Activated naive CD4-positive, alpha-beta T cell treated with anti-CD3 and anti-CD28 coated beads, Interleukin-2, amount 50 U/mL, for 16 hours (primary cell): ENCODE results near the gene GPR3.
A peak's percentile ranks its signal among the peaks of the same experiment; 100 is the strongest.

Source experiments
- DNase-seq: peaks from one replicate; pipeline ENCODE4 v3.0.0-alpha.2; 2020

The GPR3 gene, protein sequence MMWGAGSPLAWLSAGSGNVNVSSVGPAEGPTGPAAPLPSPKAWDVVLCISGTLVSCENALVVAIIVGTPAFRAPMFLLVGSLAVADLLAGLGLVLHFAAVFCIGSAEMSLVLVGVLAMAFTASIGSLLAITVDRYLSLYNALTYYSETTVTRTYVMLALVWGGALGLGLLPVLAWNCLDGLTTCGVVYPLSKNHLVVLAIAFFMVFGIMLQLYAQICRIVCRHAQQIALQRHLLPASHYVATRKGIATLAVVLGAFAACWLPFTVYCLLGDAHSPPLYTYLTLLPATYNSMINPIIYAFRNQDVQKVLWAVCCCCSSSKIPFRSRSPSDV

GRCh38 chr1:27392096-27392777 lies at the start of gene GPR3:
GPR3 (plus strand) TSS chr1:27392622; CDS start chr1:27393799, 1,177 bp downstream.
- peak; percentile 94 for DNase-seq

- DNase-seq, result peak; percentile 63
These were observed 49.4 kb upstream of the GPR3 start for GRCh38 chr1:27342778-27343638.

DNA sequence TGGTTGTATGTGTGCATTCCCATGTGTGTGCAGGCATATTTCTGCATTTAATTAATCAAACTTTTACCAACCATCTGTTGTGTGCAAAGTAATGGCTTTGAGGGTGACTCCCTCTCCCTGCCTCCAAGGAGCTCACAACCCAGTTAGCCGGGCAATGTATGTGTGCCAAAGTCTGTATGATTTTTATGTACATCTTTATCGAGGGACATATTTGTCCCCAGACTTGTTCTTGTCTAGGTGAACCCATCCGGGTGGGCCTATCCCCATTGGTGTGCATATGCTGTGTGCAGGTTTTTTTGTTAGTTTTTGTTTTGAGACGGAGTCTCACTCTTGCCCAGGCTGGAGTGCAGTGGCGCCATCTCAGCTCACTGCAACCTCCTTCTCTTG lies 48.8 kb upstream of the GPR3 start:
- DNase-seq, result no peak

DNA sequence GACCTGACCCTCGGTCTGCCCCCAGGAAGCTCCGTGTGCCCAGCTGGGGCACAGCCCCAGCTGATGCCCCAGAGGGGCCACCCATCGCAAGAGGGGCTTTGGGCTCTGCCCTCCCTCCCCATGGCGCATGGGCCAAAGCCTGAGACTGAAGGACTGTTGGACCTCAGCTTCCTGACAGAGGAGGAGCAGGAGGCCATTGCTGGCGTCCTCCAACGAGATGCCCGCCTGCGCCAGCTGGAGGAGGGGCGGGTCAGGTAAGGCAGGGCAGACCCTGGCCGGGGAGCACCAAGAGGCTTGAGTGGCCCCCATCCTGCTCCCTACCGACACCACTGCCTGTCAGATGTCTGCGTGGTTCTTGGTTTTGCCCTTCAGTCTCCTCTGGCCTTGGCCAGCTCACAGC lies 47.1 kb upstream of the GPR3 start:
- DNase-seq, result no peak

DNA sequence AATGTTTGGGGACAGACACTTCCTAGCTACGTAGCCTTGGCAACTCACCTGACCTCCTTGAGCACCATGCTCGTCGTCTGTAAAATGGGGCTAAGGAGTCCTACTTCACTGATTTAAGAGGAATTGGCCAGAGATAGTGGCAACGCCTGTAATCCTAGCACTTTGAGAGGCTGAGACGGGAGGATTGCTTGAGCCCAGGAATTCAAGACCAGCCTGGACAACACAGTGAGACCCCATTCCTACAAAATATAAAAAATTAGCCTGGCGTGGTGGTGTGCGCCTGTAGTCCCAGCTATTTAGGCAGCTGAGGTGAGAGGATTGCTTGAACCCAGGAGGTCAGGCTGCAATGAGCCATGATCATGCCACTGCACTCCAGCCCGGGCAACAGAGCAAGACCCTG lies 46.1 kb upstream of the GPR3 start:
- DNase-seq, result no peak

DNA sequence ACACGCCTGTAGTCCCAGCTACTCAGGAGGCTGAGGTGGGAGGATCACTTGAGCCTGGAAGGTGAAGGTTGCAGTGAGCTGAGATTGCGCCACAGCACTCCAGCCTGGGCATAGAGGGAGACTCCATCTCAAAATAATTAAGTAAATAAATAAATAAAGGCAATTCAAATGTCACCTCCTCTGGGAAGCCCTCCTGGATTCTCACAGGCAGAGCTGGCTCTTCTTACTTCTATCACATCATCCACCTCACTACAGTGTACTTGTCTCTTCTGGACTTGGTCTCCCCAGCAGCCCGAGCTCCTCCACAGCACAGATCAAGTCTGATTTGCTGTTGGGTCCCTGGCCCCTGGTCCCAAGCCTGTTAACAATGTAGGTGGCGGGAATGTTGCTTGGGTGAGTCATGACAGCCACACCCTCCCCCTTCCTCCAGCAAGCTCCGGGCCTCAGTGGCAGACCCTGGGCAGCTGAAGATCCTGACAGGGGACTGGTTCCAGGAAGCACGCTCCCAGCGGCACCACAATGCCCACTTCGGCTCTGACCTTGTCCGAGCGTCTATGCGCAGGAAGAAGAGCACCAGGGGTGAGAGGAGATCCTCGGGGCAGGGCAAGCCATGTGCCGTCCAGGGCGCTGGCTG lies 45.3 kb upstream of the GPR3 start:
- DNase-seq, result no peak

DNA sequence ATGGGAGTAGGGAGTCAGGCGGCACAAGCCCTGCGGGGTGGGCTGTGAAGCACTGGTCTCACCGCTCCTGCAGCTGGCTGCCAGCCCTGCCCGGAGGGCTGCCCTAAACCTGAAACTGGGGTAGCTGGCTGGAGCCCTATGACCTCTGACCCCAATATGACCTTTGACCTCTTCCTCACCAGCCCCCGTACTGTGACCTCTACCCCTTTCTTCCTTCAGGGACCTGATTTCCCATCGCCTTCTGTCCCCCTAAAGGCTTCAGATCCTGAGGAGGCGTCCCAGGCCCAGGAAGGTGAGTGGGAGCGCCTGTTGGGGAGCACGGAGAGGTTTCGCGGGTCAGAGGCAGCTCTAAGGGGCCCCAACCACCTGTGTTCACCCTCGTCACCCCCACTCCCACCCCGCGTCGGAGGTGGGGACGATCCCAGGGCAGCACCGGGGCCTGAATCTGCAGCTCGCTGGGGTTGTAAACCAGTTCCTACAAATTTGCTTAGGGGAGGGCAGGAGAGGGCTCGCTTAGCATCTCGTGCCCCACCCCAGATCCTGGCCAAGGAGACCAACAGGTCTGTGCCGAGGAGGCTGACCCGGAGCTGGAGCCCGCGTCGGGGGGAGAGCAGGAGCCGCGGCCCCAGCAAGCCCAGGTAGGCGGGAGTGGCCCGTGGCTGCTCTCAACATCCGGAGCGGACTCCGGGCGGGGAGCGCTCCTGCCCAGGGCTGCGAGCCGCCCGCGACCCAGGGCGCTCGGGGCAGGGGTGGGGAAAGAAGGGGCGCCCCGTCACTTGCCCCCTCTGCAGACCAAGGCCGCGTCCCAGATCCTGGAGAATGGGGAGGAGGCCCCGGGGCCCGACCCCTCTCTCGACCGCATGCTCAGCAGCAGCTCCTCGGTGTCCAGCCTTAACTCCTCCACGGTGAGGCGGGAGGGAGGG lies 43.3 kb upstream of the GPR3 start:
- DNase-seq, result peak; percentile 34

GRCh38 chr1:27349784-27350662 lies 42.4 kb upstream of the GPR3 start:
- no peak for DNase-seq

- no peak for DNase-seq
These were observed 41.5 kb upstream of the GPR3 start for GRCh38 chr1:27350663-27351540.

- DNase-seq, result no peak
These were observed 40.8 kb upstream of the GPR3 start for GRCh38 chr1:27351541-27352107.

DNA sequence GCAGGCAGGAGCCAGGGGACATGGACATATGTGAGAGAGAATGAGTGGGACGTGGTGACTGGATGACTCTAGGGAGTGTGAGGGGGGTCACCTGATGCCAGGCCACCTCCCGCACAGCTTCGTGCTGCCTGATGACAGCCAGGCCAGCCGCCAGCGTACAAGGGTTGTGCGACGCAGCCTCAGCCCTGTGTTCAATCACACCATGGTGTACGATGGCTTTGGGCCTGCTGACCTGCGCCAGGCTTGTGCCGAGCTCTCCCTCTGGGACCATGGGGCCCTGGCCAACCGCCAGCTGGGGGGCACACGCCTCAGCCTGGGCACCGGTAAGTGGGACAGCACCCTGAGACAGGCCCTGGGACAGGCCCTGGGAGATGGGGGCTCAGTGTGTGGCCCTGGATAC lies 39.3 kb upstream of the GPR3 start:
- no peak for DNase-seq

- no peak for DNase-seq
These were observed 38.8 kb upstream of the GPR3 start for GRCh38 chr1:27353629-27354028.

DNA sequence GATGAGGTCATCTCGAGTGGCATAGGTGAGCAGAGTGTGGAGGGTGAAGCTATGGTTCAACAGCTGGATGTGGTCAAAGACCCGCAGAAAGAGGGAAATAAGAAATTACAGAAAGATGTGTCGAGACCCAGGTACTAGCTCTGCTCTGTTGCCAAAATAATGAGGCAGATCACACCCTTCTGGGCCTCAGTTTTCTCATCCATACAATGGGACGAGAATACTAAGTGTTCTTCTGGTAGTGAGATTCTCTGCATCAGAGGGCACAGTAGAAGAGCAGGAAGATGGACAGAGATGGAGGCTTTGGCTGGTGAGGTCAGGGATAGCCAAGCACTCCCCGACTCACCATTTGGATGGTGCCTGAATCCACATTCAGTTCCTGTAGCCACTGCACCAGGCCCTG lies 36.7 kb upstream of the GPR3 start:
- DNase-seq, result no peak

GRCh38 chr1:27356277-27356618 lies 36.2 kb upstream of the GPR3 start:
- DNase-seq, result no peak

GRCh38 chr1:27356619-27357280 lies 35.7 kb upstream of the GPR3 start:
- DNase-seq, result peak; percentile 47

GRCh38 chr1:27357281-27358037 lies 35.0 kb upstream of the GPR3 start:
- DNase-seq, result peak; percentile 76

DNA sequence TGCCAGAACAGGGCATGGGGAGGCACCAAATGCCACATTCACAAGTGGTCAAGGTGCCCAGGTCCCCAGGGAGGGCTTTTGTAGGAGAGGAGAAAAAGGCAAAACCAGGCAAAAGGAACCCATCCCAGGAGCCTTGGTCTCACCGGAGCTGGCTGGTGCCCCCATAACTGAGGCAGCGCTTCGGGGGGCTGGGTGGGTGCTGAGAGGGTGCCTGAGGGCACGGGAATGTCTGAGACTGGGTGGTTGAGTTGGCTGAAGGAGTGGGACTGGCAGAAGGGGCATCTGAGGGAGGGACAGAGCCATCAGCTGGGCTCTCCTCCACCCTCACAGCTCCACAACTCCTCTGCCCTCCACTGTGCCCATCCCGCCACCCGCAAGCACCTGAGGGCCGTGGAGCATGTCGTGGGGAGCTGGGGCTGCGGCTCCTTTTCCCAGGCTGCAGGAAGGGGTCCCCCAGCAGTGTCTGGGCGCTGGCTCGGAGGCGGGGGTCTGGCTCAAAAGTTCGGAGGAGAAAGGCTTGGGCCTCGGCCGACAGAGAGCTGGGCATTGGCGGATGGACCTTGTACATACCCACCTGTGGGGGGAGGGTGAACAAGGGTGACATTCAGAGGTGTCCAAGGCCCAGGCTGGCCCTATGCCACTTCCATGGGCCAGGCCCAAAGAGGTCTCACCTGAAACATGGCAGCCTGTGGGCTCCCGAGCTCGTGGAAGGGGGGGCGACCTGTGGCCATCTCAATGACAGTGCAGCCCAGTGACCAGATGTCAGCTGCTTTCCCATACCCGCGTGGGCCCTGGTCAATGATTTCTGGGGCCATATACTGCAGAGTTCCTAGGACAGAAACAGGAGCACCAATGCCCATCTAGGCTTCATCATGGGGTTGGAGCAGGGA lies 34.1 kb upstream of the GPR3 start:
- DNase-seq, result no peak
